ENCODE results near the gene MRPL47. TPM values are rescaled to one million over a fixed set of nuclear protein-coding genes. Genes with fewer than 3 reads are reported as not detected.
"Not testable (repeated sequence)": the region's sequence is repeated elsewhere in the genome, so short reads cannot be mapped to it uniquely, and the experiment has no call there.

MRPL47 gene
- total and polyA plus RNA-seq, 7 experiments from 2014 or later: 14.4 to 50.5 (median 21.4) TPM

DNA sequence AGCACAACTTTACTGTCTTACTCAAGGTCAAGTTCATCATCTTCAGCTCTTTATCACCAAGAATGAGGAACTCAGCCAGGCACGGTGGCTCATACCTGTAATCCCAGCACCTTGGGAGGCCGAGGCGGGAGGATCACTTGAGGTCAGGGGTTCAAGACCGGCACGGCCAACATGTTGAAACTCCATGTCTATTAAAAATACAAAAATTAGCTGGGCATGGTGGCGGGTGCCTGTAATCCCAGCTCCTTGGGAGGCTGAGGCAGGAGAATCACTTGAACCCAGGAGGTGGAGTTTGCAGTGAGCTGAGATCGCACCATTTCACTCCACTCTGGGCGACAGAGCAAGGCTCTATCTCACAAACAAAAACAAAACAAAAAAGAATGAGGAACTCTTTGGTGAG lies 39.4 kb upstream of the MRPL47 start:
- intact Hi-C loops (cut with micrococcal nuclease): not testable (repeated sequence)

DNA sequence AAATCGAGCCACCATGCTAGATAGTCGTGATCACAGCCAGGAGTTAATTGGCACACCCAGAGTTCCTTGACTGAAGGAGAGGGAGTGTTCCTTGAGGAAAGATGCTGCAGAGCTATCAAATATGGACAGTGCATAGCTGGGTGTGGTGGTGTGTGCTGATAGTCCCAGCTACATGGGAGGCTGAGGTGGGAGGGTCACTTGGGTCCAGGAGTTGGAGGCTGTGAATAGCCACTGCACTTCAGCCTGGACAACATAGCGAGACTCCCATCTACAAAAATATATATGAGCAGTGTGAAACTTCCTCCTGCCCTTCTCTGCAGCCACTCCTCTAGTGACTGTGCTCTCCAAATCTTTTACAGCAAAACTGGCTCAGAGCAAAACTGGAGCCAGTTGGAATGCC lies 38.4 kb upstream of the MRPL47 start:
- CTCF ChIA-PET: no interaction called here
- ATAC-seq: no peak
- no peak overlapping the region for H3K4me3 Mint-ChIP-seq

More for the DNA sequence above, 39.4 kb upstream of the MRPL47 start:
- H3K9me3 Mint-ChIP-seq; H3K36me3 ChIP-seq (ENCODE audit: control insufficient read depth in 2 of 3, insufficient read depth in 3 of 3, low read length in 3 of 3); CTCF ChIA-PET; H3K4me1 ChIP-seq (ENCODE audit: control insufficient read depth in 2 of 2, insufficient read depth in 2 of 2, low read length in 2 of 2); H3K27ac Mint-ChIP-seq; H3K4me3 Mint-ChIP-seq; H3K4me1 Mint-ChIP-seq; DNase-seq; H3K27me3 ChIP-seq (ENCODE audit: control insufficient read depth in 2 of 2, insufficient read depth in 2 of 2, low read length in 2 of 2); H3K27me3 Mint-ChIP-seq; H3K9me3 ChIP-seq (ENCODE audit: control insufficient read depth in 2 of 3, low read length in 3 of 3); H3K27ac ChIP-seq (ENCODE audit: low read depth, low read length); ATAC-seq; H3K36me3 Mint-ChIP-seq; H3K4me3 ChIP-seq (ENCODE audit: low read length): not testable (repeated sequence)
- POLR2A ChIA-PET: interaction anchor here (0.6 kb wide), 1 partner anchor 64 kb away, joined by 4 read pairs; no protein-coding TSS in a partner anchor

DNA sequence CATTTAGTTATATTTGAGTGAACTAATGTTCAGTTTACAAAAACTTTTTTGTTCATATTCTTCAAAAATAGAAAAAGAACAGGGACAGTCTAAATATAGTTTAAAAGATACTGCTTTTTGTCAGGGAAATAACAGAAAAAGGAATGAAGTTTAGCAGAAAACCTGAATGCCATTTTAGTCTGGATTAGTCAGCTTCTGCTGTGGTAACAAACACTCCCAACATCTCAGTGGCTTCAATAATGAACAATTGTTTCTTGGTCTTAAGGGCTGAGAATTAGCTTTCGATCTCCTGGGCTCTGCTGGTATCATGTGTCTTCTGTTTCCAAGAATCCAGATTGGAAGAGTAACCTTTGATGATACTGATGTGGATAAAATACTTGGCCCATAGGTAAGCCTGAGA lies 36.0 kb upstream of the MRPL47 start:
- H3K4me3 ChIP-seq (ENCODE audit: low read length): no peak overlapping the region
- H3K27ac ChIP-seq (ENCODE audit: low read depth, low read length): no peak overlapping the region
- H3K36me3 ChIP-seq (ENCODE audit: control insufficient read depth in 2 of 3, insufficient read depth in 3 of 3, low read length in 3 of 3): no peaks in the 10 kb centered on the region
- ChIA-PET CTCF (no interaction called here), POLR2A (no interaction called here)
- H3K27me3 Mint-ChIP-seq: no peaks in the 10 kb centered on the region
- H3K27ac Mint-ChIP-seq: no peak overlapping the region
- peaks cover 0 to 10% (median 0%) of the 10 kb centered on the region in 7 donors for H3K4me1 Mint-ChIP-seq
- no peak for ATAC-seq
- no peaks in the 10 kb centered on the region for H3K9me3 ChIP-seq (ENCODE audit: control insufficient read depth in 2 of 3, low read length in 3 of 3)
- no peaks in the 10 kb centered on the region for H3K4me1 ChIP-seq (ENCODE audit: control insufficient read depth in 2 of 2, insufficient read depth in 2 of 2, low read length in 2 of 2)
- intact Hi-C loops (cut with micrococcal nuclease): no loop called here
- no peak for DNase-seq
- H3K36me3 Mint-ChIP-seq: peaks cover 0 to 4% (median 3%) of the 10 kb centered on the region in 5 donors
- peaks cover 0 to 5% (median 0%) of the 10 kb centered on the region in 11 donors for H3K9me3 Mint-ChIP-seq
- no peaks in the 10 kb centered on the region for H3K27me3 ChIP-seq (ENCODE audit: control insufficient read depth in 2 of 2, insufficient read depth in 2 of 2, low read length in 2 of 2)
- no peak overlapping the region for H3K4me3 Mint-ChIP-seq

More for the DNA sequence above, 38.4 kb upstream of the MRPL47 start:
- peaks cover 0 to 4% (median 3%) of the 10 kb centered on the region in 5 donors for H3K36me3 Mint-ChIP-seq
- Histone ChIP-seq H3K4me3 (ENCODE audit: low read length) (no peak overlapping the region), H3K27me3 (ENCODE audit: control insufficient read depth in 2 of 2, insufficient read depth in 2 of 2, low read length in 2 of 2) (no peaks in the 10 kb centered on the region), H3K36me3 (ENCODE audit: control insufficient read depth in 2 of 3, insufficient read depth in 3 of 3, low read length in 3 of 3) (no peaks in the 10 kb centered on the region), H3K4me1 (ENCODE audit: control insufficient read depth in 2 of 2, insufficient read depth in 2 of 2, low read length in 2 of 2) (no peaks in the 10 kb centered on the region), H3K27ac (ENCODE audit: low read depth, low read length) (no peak overlapping the region), H3K9me3 (ENCODE audit: control insufficient read depth in 2 of 3, low read length in 3 of 3) (no peaks in the 10 kb centered on the region)
- no peaks in the 10 kb centered on the region for H3K27me3 Mint-ChIP-seq
- H3K4me1 Mint-ChIP-seq: peaks cover 0 to 10% (median 0%) of the 10 kb centered on the region in 7 donors
- no peak for DNase-seq
- intact Hi-C loops (cut with micrococcal nuclease): no loop called here
- peaks cover 0 to 5% (median 0%) of the 10 kb centered on the region in 11 donors for H3K9me3 Mint-ChIP-seq
- H3K27ac Mint-ChIP-seq: no peak overlapping the region
- POLR2A ChIA-PET: no interaction called here

DNA sequence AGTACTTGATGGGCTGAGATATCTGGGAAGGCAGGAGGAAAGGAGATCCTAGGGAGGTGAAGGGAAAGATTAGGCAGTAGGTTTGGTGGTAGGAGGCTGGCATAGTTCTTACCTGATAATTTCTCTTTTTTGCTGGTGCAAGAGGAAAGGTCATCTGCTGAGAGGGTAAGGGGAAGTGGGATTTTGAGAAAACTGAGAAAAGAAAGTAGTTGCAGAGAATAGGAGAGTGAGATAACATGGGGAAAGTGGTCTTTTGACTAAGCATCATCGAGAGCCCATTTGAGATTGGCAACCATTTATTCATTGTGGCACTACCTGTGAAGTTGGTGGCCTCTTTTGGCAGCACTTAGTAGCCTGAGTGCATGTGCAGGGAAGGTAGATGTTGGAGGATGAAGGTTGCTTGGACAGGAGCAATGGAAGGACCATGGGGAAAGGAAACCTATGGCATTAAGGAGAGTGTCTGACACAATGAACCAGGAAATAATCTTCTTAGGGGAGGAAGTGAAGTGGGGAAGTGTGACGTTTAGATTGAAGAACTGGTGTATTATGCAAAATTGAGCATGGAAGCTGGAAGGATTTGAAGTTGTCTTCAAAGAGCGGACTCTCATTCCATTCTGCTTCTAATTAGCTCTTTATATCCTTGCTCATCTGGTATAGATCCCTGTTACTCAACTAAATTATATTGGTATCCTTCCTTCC lies 26.5 kb upstream of the MRPL47 start:
- H3K9me3 ChIP-seq (ENCODE audit: control insufficient read depth in 2 of 3, low read length in 3 of 3): no peaks in the 10 kb centered on the region
- H3K4me3 Mint-ChIP-seq: no peak overlapping the region
- POLR2A ChIA-PET: interaction anchor here (1.4 kb wide), 1 partner anchor 12 kb away, joined by 3 read pairs; no protein-coding TSS in a partner anchor

DNA sequence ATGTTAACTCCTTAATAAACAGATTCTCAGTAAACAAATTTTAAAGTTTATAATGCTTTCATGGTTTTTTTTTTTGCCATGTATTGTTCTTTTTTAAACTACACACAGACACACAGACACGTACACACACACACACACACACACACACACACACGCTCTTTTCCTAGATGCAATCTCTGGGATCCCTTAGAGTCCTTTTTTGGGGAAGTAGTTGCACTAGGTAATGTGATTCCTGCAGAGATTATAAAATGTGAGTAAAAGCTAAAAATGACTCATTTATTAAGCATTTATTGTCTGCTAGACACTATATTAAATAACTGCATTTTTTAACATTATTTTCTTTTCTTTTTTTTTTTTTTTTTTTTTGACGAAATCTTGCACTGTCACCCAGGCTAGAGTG lies 20.0 kb upstream of the MRPL47 start:
- Mint-ChIP-seq H3K4me1 (peaks cover 0 to 3% (median 0%) of the 10 kb centered on the region in 7 donors), H3K36me3 (peaks cover 3 to 52% (median 38%) of the 10 kb centered on the region in 5 donors), H3K27ac (no peak overlapping the region), H3K4me3 (no peak overlapping the region), H3K9me3 (no peaks in the 10 kb centered on the region), H3K27me3 (no peaks in the 10 kb centered on the region)
- H3K4me3 ChIP-seq (ENCODE audit: low read length): no peak overlapping the region
- no peaks in the 10 kb centered on the region for H3K9me3 ChIP-seq (ENCODE audit: control insufficient read depth in 2 of 3, low read length in 3 of 3)
- H3K36me3 ChIP-seq (ENCODE audit: control insufficient read depth in 2 of 3, insufficient read depth in 3 of 3, low read length in 3 of 3): peaks cover 0 to 33% (median 3%) of the 10 kb centered on the region in 3 experiments
- ChIA-PET POLR2A (no interaction called here), CTCF (no interaction called here)
- no peak for DNase-seq
- intact Hi-C loops (cut with micrococcal nuclease): no loop called here
- no peak overlapping the region for H3K27ac ChIP-seq (ENCODE audit: low read depth, low read length)
- ATAC-seq: no peak
- no peaks in the 10 kb centered on the region for H3K27me3 ChIP-seq (ENCODE audit: control insufficient read depth in 2 of 2, insufficient read depth in 2 of 2, low read length in 2 of 2)
- no peaks in the 10 kb centered on the region for H3K4me1 ChIP-seq (ENCODE audit: control insufficient read depth in 2 of 2, insufficient read depth in 2 of 2, low read length in 2 of 2)

More for the DNA sequence above, 26.5 kb upstream of the MRPL47 start:
- Mint-ChIP-seq H3K4me1 (peaks cover 0 to 1% (median 0%) of the 10 kb centered on the region in 7 donors), H3K27me3 (no peaks in the 10 kb centered on the region), H3K36me3 (peaks cover 0 to 11% (median 9%) of the 10 kb centered on the region in 5 donors), H3K27ac (no peak overlapping the region), H3K9me3 (no peaks in the 10 kb centered on the region)
- DNase-seq (no peak), ATAC-seq (no peak)
- intact Hi-C loops (cut with micrococcal nuclease): no loop called here
- Histone ChIP-seq H3K4me1 (ENCODE audit: control insufficient read depth in 2 of 2, insufficient read depth in 2 of 2, low read length in 2 of 2) (no peaks in the 10 kb centered on the region), H3K36me3 (ENCODE audit: control insufficient read depth in 2 of 3, insufficient read depth in 3 of 3, low read length in 3 of 3) (no peaks in the 10 kb centered on the region), H3K27me3 (ENCODE audit: control insufficient read depth in 2 of 2, insufficient read depth in 2 of 2, low read length in 2 of 2) (no peaks in the 10 kb centered on the region), H3K4me3 (ENCODE audit: low read length) (no peak overlapping the region), H3K27ac (ENCODE audit: low read depth, low read length) (no peak overlapping the region)
- CTCF ChIA-PET: no interaction called here

DNA sequence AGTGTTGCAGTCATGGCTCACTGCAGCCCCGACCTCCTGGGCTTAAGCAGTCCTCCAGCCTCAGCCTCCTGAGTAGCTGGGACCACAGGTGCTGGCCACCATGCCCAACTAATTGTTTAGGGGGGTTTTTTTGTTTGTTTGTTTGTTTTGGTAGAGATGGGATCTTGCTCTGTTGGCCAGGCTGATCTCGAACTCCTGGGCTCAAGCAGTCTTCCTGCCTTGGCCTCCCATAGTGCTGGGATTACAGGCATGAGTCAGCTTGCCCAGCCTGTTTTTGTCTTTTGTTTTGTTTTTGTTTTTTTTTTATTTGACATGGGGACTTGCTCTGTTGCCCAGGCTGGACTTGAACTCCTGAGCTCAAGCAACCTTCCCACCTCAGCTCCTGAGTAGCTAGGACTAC lies 17.6 kb upstream of the MRPL47 start:
- Mint-ChIP-seq H3K27me3 (no peaks in the 10 kb centered on the region), H3K27ac (peak overlapping the region in 1 of 9 donors; percentile 14), H3K4me3 (no peak overlapping the region), H3K4me1 (peaks cover 0 to 2% (median 0%) of the 10 kb centered on the region in 7 donors), H3K36me3 (peaks cover 3 to 53% (median 43%) of the 10 kb centered on the region in 5 donors), H3K9me3 (no peaks in the 10 kb centered on the region)
- no peak for DNase-seq
- H3K36me3 ChIP-seq (ENCODE audit: control insufficient read depth in 2 of 3, insufficient read depth in 3 of 3, low read length in 3 of 3): peaks cover 3 to 49% (median 4%) of the 10 kb centered on the region in 3 experiments
- intact Hi-C loops (cut with micrococcal nuclease): no loop called here
- no peaks in the 10 kb centered on the region for H3K27me3 ChIP-seq (ENCODE audit: control insufficient read depth in 2 of 2, insufficient read depth in 2 of 2, low read length in 2 of 2)
- no peaks in the 10 kb centered on the region for H3K9me3 ChIP-seq (ENCODE audit: control insufficient read depth in 2 of 3, low read length in 3 of 3)
- POLR2A ChIA-PET: no interaction called here
- H3K27ac ChIP-seq (ENCODE audit: low read depth, low read length): no peak overlapping the region
- no peak overlapping the region for H3K4me3 ChIP-seq (ENCODE audit: low read length)
- H3K4me1 ChIP-seq (ENCODE audit: control insufficient read depth in 2 of 2, insufficient read depth in 2 of 2, low read length in 2 of 2): no peaks in the 10 kb centered on the region
- CTCF ChIA-PET: interaction anchor here (0.7 kb wide), 1 partner anchor 28 kb away, joined by 3 read pairs; no protein-coding TSS in a partner anchor
- ATAC-seq: no peak
